SK-N-SH (cell line): ENCODE results near the gene ZSCAN21. TPM values are rescaled to one million over a fixed set of nuclear protein-coding genes. Genes with fewer than 3 reads are reported as not detected.

Source experiments
- CTCF ChIA-PET: fragments of 300-600, 350-600 bp; formaldehyde crosslinking; extraction: SDS; loops from one replicate; lab custom pipeline; 2021; lab: Yijun Ruan, JAX
- POLR2A ChIA-PET: fragments of 350-600 bp; sonication (Branson Sonifier 250); formaldehyde crosslinking; extraction: SDS; loops from one replicate; lab custom pipeline; 2020; ENCODE audit warnings: antibody characterized with exemption, inconsistent platforms; lab: Yijun Ruan, JAX
- DNase-seq: peaks from one replicate; pipeline ENCODE4 v3.0.0; 2012
- H2AFZ ChIP-seq: fragments of 200-600 bp; sonication (generic); 2 replicates; pipeline ENCODE4 v1.8.1; 2016; ENCODE audit warnings: antibody characterized with exemption, mild to moderate bottlenecking, low read depth
- H3F3A ChIP-seq: fragments of 200-600 bp; sonication (generic); replicated peaks from 2 replicates; pipeline ENCODE3; 2016; ENCODE audit warnings: antibody characterized with exemption, mild to moderate bottlenecking; ENCODE audit not compliant: insufficient read depth
- H3K27ac ChIP-seq, 2 experiments: fragments of 200-500 bp in 1 of 2; fragments of 200-600 bp in 1 of 2; sonication (Bioruptor generic) in 1 of 2; sonication (generic), shearing (Covaris generic) in 1 of 2; 2 replicates each; pipeline versions ENCODE4 v1.5.1 to v1.6.1; 2014 to 2016; ENCODE audit warnings: low read depth in 2 of 2, inconsistent platforms in 1 of 2, low read length in 1 of 2, mild to moderate bottlenecking in 1 of 2, mixed read lengths in 1 of 2
- H3K27me3 ChIP-seq: fragments of 200-600 bp; sonication (generic), shearing (Covaris generic); 2 replicates; pipeline ENCODE4 v1.6.1; 2016; ENCODE audit warnings: mixed run types; ENCODE audit not compliant: insufficient read depth
- H3K36me3 ChIP-seq, 2 experiments: fragments of 200-500 bp in 1 of 2; fragments of 200-600 bp in 1 of 2; sonication (Bioruptor generic) in 1 of 2; sonication (generic) in 1 of 2; replicated peaks in 1 of 2; 2 replicates each; pipeline versions ENCODE3 to v1.5.1; 2014 to 2016; ENCODE audit warnings: low read length in 1 of 2, mild to moderate bottlenecking in 1 of 2; ENCODE audit not compliant: insufficient read depth in 2 of 2, control insufficient read depth in 1 of 2
- H3K4me1 ChIP-seq, 2 experiments: fragments of 200-500 bp in 1 of 2; fragments of 200-600 bp in 1 of 2; sonication (Bioruptor generic) in 1 of 2; sonication (generic), shearing (Covaris generic) in 1 of 2; 2 replicates each; pipeline versions ENCODE4 v1.5.1 to v1.6.1; 2014 to 2016; ENCODE audit warnings: low read depth in 1 of 2, low read length in 1 of 2, mixed run types in 1 of 2; ENCODE audit not compliant: insufficient read depth in 2 of 2, control insufficient read depth in 1 of 2
- H3K4me2 ChIP-seq: fragments of 200-600 bp; sonication (generic), shearing (Covaris generic); 2 replicates; pipeline ENCODE4 v1.6.1; 2017; ENCODE audit warnings: mixed run types
- H3K4me3 ChIP-seq, 2 experiments: fragments of 200-500 bp in 1 of 2; fragments of 200-600 bp in 1 of 2; sonication (Bioruptor generic) in 1 of 2; sonication (generic), shearing (Covaris generic) in 1 of 2; 2 replicates each; pipeline versions ENCODE4 v1.5.1 to v1.8.1; 2014 to 2016; ENCODE audit warnings: low read depth in 2 of 2, inconsistent platforms in 1 of 2, low read length in 1 of 2, mild to moderate bottlenecking in 1 of 2, mixed read lengths in 1 of 2, moderate library complexity in 1 of 2
- H3K79me2 ChIP-seq: fragments of 200-600 bp; sonication (generic); 2 replicates; pipeline ENCODE4 v1.8.1; 2017; ENCODE audit warnings: mild to moderate bottlenecking; ENCODE audit not compliant: insufficient read depth
- H3K9ac ChIP-seq: fragments of 200-600 bp; sonication (generic); 2 replicates; pipeline ENCODE4 v1.6.1; 2017; ENCODE audit warnings: mixed run types
- H3K9me2 ChIP-seq: fragments of 200-600 bp; sonication (generic); 2 replicates; pipeline ENCODE4 v1.6.1; 2017; ENCODE audit warnings: mixed run types
- H3K9me3 ChIP-seq: fragments of 200-600 bp; sonication (generic); 2 replicates; pipeline ENCODE4 v1.6.1; 2017; ENCODE audit warnings: mixed run types, mild to moderate bottlenecking, moderate library complexity
- H4K20me1 ChIP-seq: fragments of 200-600 bp; sonication (generic); 2 replicates; pipeline ENCODE4 v1.6.1; 2017; ENCODE audit warnings: mild to moderate bottlenecking, mixed run types; ENCODE audit not compliant: insufficient read depth
- EP300 ChIP-seq, 2 experiments: IDR thresholded peaks; 2 replicates each; pipeline versions ENCODE4 v1.4.0 to v1.6.1; 2012; ENCODE audit warnings: borderline replicate concordance in 1 of 2, low read depth in 1 of 2, low read length in 1 of 2
- FOSL2 ChIP-seq: IDR thresholded peaks from 2 replicates; pipeline ENCODE4 v1.4.0; 2012; ENCODE audit warnings: low read depth, mild to moderate bottlenecking, moderate library complexity, borderline replicate concordance
- FOXJ3 ChIP-seq: sonication (generic); formaldehyde crosslinking; IDR thresholded peaks from 2 replicates; pipeline ENCODE4 v1.5.1; 2020; ENCODE audit warnings: mild to moderate bottlenecking, missing genetic modification reagents
- FOXM1 ChIP-seq: IDR thresholded peaks from 2 replicates; pipeline ENCODE4 v1.4.0; 2012; ENCODE audit warnings: low read depth, mild to moderate bottlenecking
- GABPA ChIP-seq: IDR thresholded peaks from 2 replicates; pipeline ENCODE4 v1.4.0; 2012; ENCODE audit warnings: low read depth, mild to moderate bottlenecking
- GATA2 ChIP-seq: sonication (generic); formaldehyde crosslinking; IDR thresholded peaks from 2 replicates; pipeline ENCODE4 v1.5.0; 2020; ENCODE audit warnings: mild to moderate bottlenecking, missing genetic modification reagents
- IRF3 ChIP-seq: fragments of 150-350 bp; IDR thresholded peaks from 2 replicates; pipeline ENCODE4 v1.6.1; 2016; ENCODE audit warnings: mild to moderate bottlenecking, low read depth, low read length
- MEF2A ChIP-seq: IDR thresholded peaks from 2 replicates; pipeline ENCODE4 v1.4.0; 2012; ENCODE audit warnings: low read depth, borderline replicate concordance
- NFIC ChIP-seq: IDR thresholded peaks from 2 replicates; pipeline ENCODE4 v1.4.0; 2012; ENCODE audit warnings: borderline replicate concordance
- RFX5 ChIP-seq: IDR thresholded peaks from 2 replicates; pipeline ENCODE4 v1.6.1; 2012; ENCODE audit warnings: mild to moderate bottlenecking, improper control_type of control experiment, low read length
- RXRA ChIP-seq: IDR thresholded peaks from 2 replicates; pipeline ENCODE4 v1.4.0; 2012; ENCODE audit warnings: low read depth, mild to moderate bottlenecking, borderline replicate concordance
- SIN3A ChIP-seq: IDR thresholded peaks from 2 replicates; pipeline ENCODE4 v1.6.1; 2012; ENCODE audit warnings: low read depth, mild to moderate bottlenecking, low read length, moderate library complexity, borderline replicate concordance
- USF2 ChIP-seq: fragments of 150-350 bp; IDR thresholded peaks from 2 replicates; pipeline ENCODE4 v1.6.1; 2017; ENCODE audit warnings: antibody characterized with exemption, low read length, low read depth, borderline replicate concordance
- ZBTB33 ChIP-seq: IDR thresholded peaks from 2 replicates; pipeline ENCODE4 v1.4.0; 2012; ENCODE audit warnings: low read depth, borderline replicate concordance
- WGBS: methylation state at CpG from one replicate; pipeline ENCODE4 v1.1.6; 2017; ENCODE audit warnings: low lambda C conversion rate; 5-methylcytosine and 5-hydroxymethylcytosine counted together
- polyA plus RNA-seq, 3 experiments: library from polyadenylated mRNA; depleted of rRNA; stranded (reverse); fragments of >200 nt; gene quantifications; 2 replicates each; pipeline ENCODE4 v1.2.3, GENCODE V29; 2012

ZSCAN21 gene
- polyA plus RNA-seq, 1 of the 3 experiments (the other 2 are of a cell fraction), result 17.5 TPM

- Histone ChIP-seq H3K4me1 (peaks cover 6 to 8% of the 10 kb centered on the region in 2 experiments; a peak in 3 of 4 replicates), H3K79me2 (peaks cover 9% of the 10 kb centered on the region), H3K9ac (no peak overlapping the region), H3K27ac (no peak overlapping the region), H3K36me3 (peaks cover 39 to 47% of the 10 kb centered on the region in 2 experiments), H4K20me1 (no peaks in the 10 kb centered on the region), H3K27me3 (no peaks in the 10 kb centered on the region), H2AFZ (no peak overlapping the region), H3K9me2 (no peaks in the 10 kb centered on the region), H3K9me3 (no peaks in the 10 kb centered on the region), H3F3A (peaks cover 39% of the 10 kb centered on the region), H3K4me2 (no peak overlapping the region), H3K4me3 (no peak overlapping the region)
- DNase-seq, result peak; percentile 18
- ChIA-PET CTCF (no interaction called here), POLR2A (interaction anchor here (1.5 kb wide), 1 partner anchor 13 kb away, joined by 3 read pairs; no protein-coding TSS in a partner anchor)
- WGBS, result 91% methylated on average over 25 of the region's 25 CpGs
- no peak for TF ChIP-seq GABPA
- no peak for TF ChIP-seq FOXJ3 (CRISPR knock-in tag)
- no peak for TF ChIP-seq RFX5
- TF ChIP-seq ZBTB33, result no peak
- TF ChIP-seq EP300 (IDR thresholded peaks at IDR 0.05; ENCODE audit: borderline replicate concordance in 1 of 2, low read depth in 1 of 2, low read length in 1 of 2), result no peak
- no peak for TF ChIP-seq SIN3A
- no peak for TF ChIP-seq RXRA
- no peak for TF ChIP-seq MEF2A
- TF ChIP-seq GATA2 (CRISPR knock-in tag), result no peak
- no peak for TF ChIP-seq FOXM1
- TF ChIP-seq NFIC, result no peak
- TF ChIP-seq IRF3, result no peak
- no peak for TF ChIP-seq USF2
- no peak for TF ChIP-seq FOSL2
These were observed 57.7 kb downstream of the ZSCAN21 start for GRCh38 chr7:100107125-100107737.
